HG02798 (cell line): ENCODE measurements around the gene BLOC1S3.

Experiments used
- ATAC-seq: cut with Tn5 transposase; IDR thresholded peaks from one replicate; pipeline ENCODE4 v1.9.1; 2021; ENCODE audit warnings: mild to moderate bottlenecking; ENCODE audit not compliant: unreplicated experiment, poor library complexity

The BLOC1S3 gene

GRCh38 chr19:45179072-45179891 is 698 bp downstream of the BLOC1S3 start:
- ATAC-seq = no peak

GRCh38 chr19:45179892-45180370 is 1.3 kb downstream of the BLOC1S3 start:
- ATAC-seq = no peak

GRCh38 chr19:45180936-45181335 is 2.4 kb downstream of the BLOC1S3 start:
- ATAC-seq = no peak

GRCh38 chr19:45182758-45183157 is 4.2 kb downstream of the BLOC1S3 start:
- no peak for ATAC-seq

GRCh38 chr19:45184115-45184514 is 5.5 kb downstream of the BLOC1S3 start:
- ATAC-seq = no peak

GRCh38 chr19:45186509-45187334 is 8.1 kb downstream of the BLOC1S3 start:
- no peak for ATAC-seq

GRCh38 chr19:45187421-45188100 is 9.0 kb downstream of the BLOC1S3 start:
- no peak for ATAC-seq

GRCh38 chr19:45189971-45190370 is 11.4 kb downstream of the BLOC1S3 start:
- ATAC-seq = no peak

- ATAC-seq = no peak
Measured at GRCh38 chr19:45191375-45191774, 12.8 kb downstream of the BLOC1S3 start.

GRCh38 chr19:45195764-45196163 is 17.2 kb downstream of the BLOC1S3 start:
- no peak for ATAC-seq

- no peak for ATAC-seq
Measured at GRCh38 chr19:45200568-45200967, 22.0 kb downstream of the BLOC1S3 start.

- no peak for ATAC-seq
Measured at GRCh38 chr19:45202637-45203036, 24.1 kb downstream of the BLOC1S3 start.

GRCh38 chr19:45205810-45206209 is 27.2 kb downstream of the BLOC1S3 start:
- ATAC-seq = no peak

- ATAC-seq = no peak
Measured at GRCh38 chr19:45206328-45206727, 27.7 kb downstream of the BLOC1S3 start.

GRCh38 chr19:45211751-45212381 is 33.3 kb downstream of the BLOC1S3 start:
- no peak for ATAC-seq

GRCh38 chr19:45213031-45213430 is 34.4 kb downstream of the BLOC1S3 start:
- ATAC-seq = no peak

GRCh38 chr19:45215391-45216191 is 37.0 kb downstream of the BLOC1S3 start:
- no peak for ATAC-seq

GRCh38 chr19:45216667-45217066 is 38.1 kb downstream of the BLOC1S3 start:
- ATAC-seq = no peak

GRCh38 chr19:45217193-45217956 is 38.8 kb downstream of the BLOC1S3 start:
- no peak for ATAC-seq
